ENCODE data around the gene SKP2.

DNA sequence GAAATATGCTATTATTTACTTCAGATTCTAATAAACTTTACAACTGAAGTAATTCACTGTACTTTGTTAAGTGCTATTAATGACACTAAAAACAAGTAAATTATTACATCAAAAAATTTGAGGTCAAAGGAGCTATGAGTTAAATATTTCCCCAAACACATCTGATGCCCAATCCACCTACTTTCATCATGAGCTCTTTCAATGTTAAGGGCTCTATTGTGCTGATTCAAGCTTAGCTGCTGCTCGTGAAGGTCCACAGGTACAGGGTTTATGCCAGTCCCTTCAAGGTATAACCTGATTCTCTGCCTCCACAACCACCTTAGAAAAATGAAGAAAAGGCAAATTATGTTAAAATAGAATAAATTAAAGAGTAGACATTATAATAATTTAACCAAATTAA, 65.7 kb downstream of the SKP2 start:
- TF ChIP-seq, protein P1, sequence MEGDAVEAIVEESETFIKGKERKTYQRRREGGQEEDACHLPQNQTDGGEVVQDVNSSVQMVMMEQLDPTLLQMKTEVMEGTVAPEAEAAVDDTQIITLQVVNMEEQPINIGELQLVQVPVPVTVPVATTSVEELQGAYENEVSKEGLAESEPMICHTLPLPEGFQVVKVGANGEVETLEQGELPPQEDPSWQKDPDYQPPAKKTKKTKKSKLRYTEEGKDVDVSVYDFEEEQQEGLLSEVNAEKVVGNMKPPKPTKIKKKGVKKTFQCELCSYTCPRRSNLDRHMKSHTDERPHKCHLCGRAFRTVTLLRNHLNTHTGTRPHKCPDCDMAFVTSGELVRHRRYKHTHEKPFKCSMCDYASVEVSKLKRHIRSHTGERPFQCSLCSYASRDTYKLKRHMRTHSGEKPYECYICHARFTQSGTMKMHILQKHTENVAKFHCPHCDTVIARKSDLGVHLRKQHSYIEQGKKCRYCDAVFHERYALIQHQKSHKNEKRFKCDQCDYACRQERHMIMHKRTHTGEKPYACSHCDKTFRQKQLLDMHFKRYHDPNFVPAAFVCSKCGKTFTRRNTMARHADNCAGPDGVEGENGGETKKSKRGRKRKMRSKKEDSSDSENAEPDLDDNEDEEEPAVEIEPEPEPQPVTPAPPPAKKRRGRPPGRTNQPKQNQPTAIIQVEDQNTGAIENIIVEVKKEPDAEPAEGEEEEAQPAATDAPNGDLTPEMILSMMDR (IDR thresholded peaks at IDR 0.05): no peak
- TF ChIP-seq POLR2A (IDR thresholded peaks at IDR 0.05): no peak

Measured in testis (tissue), 2 donors.